ENCODE measurements around the gene SCN5A.

SCN5A gene

GRCh38 chr3:38620236-38620635, 29.3 kb downstream of the SCN5A start:
- DNase-seq, result no peak

DNA sequence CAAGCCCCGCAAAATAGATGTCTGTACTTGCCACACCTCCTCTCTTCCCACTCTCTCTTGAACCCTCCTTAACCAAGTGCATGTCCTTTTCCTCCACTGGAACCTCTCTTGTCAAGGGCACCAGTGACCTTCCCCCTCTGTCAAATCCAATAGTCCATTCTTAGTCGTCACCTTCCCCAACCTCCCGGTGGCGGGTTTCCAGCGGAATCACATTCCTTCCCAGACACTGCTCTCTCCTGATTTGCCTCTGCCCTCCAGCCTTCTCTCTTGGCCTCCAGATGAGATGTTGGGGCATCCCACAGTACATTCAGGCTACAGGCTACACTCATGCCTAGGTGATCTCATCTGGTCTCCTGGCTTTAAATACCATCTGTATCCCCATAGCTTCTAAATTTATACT, 31.1 kb downstream of the SCN5A start:
- DNase-seq, result no peak

GRCh38 chr3:38617586-38617985, 31.9 kb downstream of the SCN5A start:
- no peak for DNase-seq

DNA sequence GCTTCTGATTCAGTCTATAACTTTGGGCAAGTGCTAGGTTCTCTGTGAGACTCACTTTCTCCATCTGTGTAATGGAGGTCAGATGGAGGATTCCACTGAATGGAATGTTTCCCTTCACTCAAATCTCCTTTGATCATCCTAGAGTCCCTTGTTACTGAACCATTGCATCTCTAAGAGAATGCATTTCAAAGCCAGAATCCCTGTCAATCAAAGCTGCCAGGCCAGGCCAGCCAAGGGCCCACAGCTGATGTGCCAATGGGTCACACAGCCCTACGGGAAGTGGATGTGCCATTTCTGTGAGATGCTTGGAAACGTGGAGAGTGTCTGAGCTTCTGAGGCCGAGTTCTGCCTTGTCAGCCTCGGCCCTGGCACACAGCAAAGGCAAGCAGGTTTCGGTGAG, 32.4 kb downstream of the SCN5A start:
- DNase-seq, result no peak

GRCh38 chr3:38616658-38617057, 32.8 kb downstream of the SCN5A start:
- no peak for DNase-seq

DNA sequence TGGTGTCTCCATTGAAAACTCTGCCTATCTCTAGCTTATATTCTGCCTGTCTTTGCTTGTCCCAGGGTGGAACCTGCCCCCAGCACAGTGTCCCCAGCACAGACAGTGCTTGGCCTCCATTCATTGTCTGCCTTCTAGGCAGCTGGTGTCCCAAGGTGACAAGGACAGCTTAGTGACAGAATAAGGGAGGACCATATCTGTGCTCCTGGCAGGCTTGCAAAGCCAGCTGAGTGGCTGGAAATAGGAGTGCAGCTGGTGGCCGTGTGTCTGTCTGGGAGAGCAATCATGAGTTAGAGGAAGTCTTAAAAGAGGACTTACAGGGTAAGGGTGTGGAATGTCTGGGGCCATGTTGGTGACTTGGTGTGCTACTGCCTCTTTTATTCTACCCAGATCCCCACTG, 33.4 kb downstream of the SCN5A start:
- DNase-seq, result no peak

DNA sequence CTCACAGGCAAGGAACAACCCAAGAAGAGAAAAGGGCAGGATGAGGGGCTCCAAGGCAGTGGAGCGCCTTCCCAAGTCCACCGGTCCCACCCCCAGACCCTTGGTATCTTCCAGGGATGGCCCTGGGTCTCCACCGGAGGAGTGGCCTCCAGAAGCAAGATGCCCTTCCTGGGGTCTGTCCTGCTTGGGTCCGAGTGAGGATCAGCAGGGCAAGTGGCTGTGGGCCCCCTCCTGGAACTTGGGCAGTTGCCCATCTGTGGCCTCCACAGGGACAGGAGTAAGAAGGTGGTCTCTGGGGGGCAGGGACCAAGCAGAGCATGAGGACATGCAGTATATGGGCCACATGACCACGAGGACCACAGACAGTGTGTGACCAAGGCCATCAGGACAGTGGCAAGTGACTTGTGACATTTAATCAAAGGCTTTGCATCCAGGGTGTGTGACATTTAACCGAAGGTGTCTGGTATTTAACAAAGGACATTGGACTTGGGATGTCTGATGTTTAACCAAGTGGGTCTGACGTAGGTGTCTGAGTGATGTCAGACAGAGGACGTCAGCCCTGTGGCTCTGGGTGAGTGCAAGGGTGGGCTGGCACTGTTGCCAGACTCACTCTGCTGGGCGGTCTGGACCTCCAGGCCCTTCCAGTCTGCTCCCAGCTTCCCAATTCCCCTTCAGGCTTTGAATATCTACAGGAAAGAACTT, 34.7 kb downstream of the SCN5A start:
- DNase-seq, result no peak

- no peak for DNase-seq
These were observed 35.4 kb downstream of the SCN5A start for GRCh38 chr3:38614091-38614490.

DNA sequence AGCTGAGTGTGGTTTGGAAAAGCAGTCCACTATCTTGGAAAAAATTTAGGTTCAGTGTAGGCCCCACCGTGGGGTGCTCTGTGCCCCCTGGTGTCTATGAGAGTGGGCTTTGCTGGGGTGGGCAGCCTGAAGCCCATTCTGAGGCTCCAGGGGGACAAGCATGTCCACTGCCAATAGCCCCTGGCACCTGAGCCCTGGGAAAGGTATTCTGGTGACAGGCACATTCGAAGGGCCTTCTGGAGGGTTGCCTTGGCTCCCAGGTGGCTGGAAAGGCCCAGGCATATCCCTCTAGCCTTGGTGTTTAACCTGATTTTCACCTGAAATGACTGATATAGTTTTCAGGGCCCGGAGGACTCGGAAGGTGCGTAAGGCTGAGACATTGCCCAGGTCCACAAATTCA, 36.1 kb downstream of the SCN5A start:
- no peak for DNase-seq

- no peak for DNase-seq
These were observed 37.6 kb downstream of the SCN5A start for GRCh38 chr3:38611866-38612265.

DNA sequence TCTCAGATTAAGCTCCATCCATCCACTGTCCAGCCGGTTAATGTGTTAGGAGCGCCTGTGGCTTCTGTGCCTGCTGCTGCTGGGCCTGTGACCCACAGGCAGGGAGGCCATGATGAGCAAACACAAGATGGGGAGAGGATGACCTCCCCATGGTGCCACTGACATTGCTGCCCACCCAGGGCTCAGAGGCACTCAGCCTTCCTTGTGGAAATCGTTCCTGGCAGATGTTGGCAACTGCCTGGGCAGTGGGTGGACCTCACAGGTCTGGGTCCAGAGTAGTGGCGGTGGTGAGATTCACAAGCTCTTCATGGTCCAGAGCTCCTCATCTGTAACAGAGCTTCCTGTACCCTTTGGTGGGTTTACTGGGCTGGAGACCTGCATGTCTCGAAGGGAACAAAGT, 38.6 kb downstream of the SCN5A start:
- no peak for DNase-seq

GRCh38 chr3:38610436-38610835, 39.1 kb downstream of the SCN5A start:
- no peak for DNase-seq

DNA sequence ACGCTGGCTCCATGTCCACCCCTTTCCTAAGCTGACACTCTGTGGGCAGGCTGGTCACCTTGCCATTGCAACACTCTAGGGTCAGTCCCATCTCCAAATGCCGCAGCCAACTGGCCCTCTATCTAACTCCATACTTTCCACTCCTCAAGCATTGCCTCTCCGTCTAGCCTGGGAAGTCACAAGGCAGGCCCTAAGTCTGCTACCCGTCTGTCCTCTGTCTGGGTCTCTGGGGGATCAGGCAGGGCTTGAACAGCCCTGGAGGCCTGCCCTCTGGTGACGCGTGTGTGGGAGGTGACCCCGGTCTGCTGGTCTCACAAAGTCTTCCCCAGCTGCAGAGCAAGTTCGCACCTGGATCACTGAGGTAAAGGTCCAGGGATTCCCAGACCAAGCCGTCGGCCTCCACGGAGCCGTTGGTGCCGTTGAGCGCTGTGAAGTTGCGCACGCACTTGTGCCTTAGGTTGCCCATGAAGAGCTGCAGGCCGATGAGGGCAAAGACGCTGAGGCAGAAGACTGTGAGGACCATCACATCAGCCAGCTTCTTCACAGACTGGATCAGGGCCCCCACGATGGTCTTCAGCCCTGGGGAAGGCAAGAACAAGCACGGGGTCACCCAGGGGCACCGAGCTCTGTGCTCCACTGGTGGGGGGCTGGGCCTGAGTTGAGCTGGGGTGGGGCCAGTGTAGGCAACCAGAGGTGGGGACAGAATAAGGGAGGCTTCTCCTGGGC, 39.9 kb downstream of the SCN5A start:
- DNase-seq, result no peak

- DNase-seq, result no peak
These were observed 40.5 kb downstream of the SCN5A start for GRCh38 chr3:38608961-38609360.

DNA sequence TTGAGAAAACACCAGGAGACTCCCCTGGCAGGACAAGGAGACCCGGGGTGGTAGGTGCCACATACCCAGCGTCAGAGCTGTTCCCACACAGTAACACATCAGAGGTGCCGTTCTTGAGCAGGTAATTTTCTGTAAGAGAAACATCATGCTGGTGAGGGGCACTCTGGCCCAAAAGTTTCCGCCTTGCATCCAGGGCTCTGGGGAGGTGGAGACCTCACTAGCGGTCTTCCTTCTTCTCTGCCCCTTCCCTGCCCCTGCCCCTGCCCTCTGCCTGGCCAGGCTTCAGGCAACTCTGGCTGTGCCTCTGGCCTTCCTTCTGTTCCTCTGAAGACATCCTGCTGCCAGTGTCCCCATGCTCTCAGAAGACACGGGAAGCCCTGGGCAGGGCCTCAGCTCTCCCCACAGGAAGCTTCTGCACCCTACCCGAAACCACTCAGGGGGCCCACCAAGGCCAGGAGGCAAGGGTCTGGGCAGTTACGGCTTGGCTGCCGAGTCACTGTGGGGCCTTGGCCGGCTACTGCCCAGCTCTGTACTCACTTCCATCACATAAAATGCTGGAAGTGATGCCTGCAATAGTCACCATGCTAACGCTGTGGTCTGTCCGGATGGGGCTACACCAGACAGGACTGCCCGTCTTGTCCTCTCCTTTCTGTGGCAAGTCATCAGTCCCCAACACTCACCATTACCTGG, 41.3 kb downstream of the SCN5A start:
- no peak for DNase-seq

- DNase-seq, result no peak
These were observed 42.9 kb downstream of the SCN5A start for GRCh38 chr3:38606561-38606960.

GRCh38 chr3:38605981-38606380, 43.5 kb downstream of the SCN5A start:
- no peak for DNase-seq

- DNase-seq, result no peak
These were observed 45.2 kb downstream of the SCN5A start for GRCh38 chr3:38604246-38604645.

GRCh38 chr3:38603731-38604131, 45.8 kb downstream of the SCN5A start:
- no peak for DNase-seq

GRCh38 chr3:38602576-38603250, 46.8 kb downstream of the SCN5A start:
- DNase-seq, result no peak

DNA sequence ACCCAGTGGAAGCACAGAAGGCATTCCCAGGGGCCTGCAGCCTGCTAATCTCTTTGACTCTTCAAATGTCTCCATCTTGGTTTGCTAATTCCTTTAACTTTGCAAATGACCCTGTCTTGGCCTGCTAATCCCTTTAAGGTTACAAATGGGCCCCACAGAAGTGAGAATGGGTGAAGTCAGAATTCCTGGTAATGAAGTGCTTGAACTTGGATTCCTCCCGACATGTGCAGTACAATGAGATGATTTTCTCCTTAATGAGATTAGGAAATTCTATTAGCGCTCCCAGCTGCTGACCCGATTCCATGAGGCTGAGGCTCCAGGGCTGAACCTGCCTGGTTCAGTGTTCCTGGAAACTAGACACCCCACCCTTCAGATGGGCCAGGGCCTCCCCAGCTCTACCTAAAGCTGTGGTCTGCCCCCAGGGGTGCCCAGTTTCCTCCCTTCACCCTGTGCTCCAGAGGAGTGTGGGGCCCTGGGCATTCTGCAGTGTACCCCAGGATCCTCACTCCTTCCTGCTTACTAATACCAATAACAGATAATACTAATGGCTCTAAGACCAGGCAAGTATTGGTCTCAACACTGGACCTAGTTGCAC, 47.4 kb downstream of the SCN5A start:
- DNase-seq, result no peak

DNA sequence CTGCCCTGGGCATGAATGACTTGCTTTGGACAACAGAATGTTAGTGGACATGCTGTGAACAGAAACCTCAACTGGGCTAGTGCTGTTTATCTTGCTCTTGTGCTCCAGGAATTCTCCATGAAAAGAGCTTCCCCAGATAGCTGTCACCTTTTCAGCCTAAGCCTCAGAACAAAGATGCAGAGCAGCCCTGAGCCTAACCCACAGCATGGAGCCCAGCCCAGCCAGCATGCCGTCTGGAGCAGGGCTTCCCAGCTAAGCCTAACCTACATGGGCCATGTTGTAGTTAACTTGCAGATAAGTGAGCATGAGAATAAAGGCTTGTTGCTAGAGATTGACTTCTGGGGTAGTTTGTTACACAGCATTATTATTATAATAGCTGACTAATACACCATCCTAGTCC, 48.9 kb downstream of the SCN5A start:
- DNase-seq, result no peak

DNA sequence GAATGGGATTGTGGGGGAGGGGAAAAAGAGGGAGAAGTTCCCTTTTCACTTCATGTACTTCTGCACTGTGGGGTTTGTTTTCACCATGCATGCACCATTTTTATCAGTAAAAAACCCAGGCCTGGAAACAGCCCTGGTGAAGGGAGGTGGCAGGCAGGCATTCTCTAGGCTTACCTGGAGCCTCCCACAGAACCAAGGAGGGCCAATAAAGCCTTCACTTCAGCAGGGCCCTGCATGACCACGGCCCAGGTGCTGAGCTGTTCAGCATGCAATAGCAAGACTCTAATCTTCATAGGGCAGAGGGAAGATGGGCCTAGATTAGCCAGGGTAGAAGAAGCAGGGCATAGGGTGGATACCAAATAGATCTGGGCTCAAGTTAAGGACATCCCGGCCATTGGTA, 49.6 kb downstream of the SCN5A start:
- no peak for DNase-seq
